GM12873 (cell line): ENCODE results near the gene CXCR4.

ENCODE experiments used
- CTCF ChIP-seq: IDR thresholded peaks from 2 replicates; pipeline ENCODE4 v1.5.1; 2012; ENCODE audit warnings: low read depth, mild to moderate bottlenecking, moderate library complexity, low read length, control low read depth; ENCODE audit not compliant: insufficient read depth; ENCODE audit errors: missing control alignments

The CXCR4 gene

GRCh38 chr2:136146564-136146963 lies 28.6 kb upstream of the CXCR4 start:
- no peak for TF ChIP-seq CTCF

GRCh38 chr2:136143603-136144451 lies 25.9 kb upstream of the CXCR4 start:
- no peak for TF ChIP-seq CTCF

- TF ChIP-seq CTCF: no peak
Measured at GRCh38 chr2:136141510-136142149, 23.7 kb upstream of the CXCR4 start.

- TF ChIP-seq CTCF: no peak
Measured at GRCh38 chr2:136139631-136140030, 21.7 kb upstream of the CXCR4 start.

- no peak for TF ChIP-seq CTCF
Measured at GRCh38 chr2:136137982-136138381, 20.0 kb upstream of the CXCR4 start.

GRCh38 chr2:136136931-136137330 lies 19.0 kb upstream of the CXCR4 start:
- TF ChIP-seq CTCF: no peak
